ENCODE results near the gene GJB6.

GRCh38 chr13:20227730-20228129, 4.4 kb downstream of the GJB6 start:
- TF ChIP-seq EZH2 (IDR thresholded peaks at IDR 0.05; ENCODE audit: low read depth) (no peak), CTCF (conservative IDR thresholded peaks at IDR 0.05) (no peak)

Data from PC-9 (cell line).